Lower leg skin (tissue), 3 donors: ENCODE data around the gene UNKL.
"Not testable (repeated sequence)": the region's sequence is repeated elsewhere in the genome, so short reads cannot be mapped to it uniquely, and the experiment has no call there.

Source experiments
- POLR2A ChIP-seq, 2 donors: fragments of 450-650 bp; IDR thresholded peaks; one replicate each; pipeline ENCODE4 v1.6.1; 2016 to 2017; ENCODE audit warnings: antibody characterized with exemption in 2 of 2, mild to moderate bottlenecking in 1 of 2, moderate library complexity in 1 of 2
- TF ChIP-seq, protein P1 (sequence below), 3 donors: fragments of 450-650 bp; IDR thresholded peaks; one replicate each; pipeline ENCODE4 v1.5.1; 2016; ENCODE audit warnings: antibody characterized with exemption in 3 of 3, mild to moderate bottlenecking in 3 of 3, moderate library complexity in 2 of 3

DNA sequence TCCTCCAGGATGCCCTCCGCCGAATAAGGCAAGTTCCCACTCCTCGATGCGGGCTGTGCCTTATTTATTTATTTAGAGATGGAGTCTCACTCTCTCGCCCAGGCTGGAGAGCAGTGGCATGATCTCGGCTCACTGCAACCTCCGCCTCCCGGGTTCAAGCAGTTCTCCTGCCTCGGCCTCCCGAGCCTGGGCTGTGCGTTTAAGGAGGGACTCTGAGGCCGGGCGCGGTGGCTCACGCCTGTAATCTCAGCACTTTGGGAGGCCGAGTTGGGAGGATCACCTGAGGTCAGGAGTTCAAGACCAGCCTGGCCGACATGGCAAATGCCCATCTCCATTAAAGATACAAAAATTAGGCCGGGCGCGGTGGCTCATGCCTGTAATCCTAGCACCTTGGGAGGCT lies 86.4 kb downstream of the UNKL start:
- not testable (repeated sequence) for TF ChIP-seq POLR2A (IDR thresholded peaks at IDR 0.05)
- TF ChIP-seq, protein P1, sequence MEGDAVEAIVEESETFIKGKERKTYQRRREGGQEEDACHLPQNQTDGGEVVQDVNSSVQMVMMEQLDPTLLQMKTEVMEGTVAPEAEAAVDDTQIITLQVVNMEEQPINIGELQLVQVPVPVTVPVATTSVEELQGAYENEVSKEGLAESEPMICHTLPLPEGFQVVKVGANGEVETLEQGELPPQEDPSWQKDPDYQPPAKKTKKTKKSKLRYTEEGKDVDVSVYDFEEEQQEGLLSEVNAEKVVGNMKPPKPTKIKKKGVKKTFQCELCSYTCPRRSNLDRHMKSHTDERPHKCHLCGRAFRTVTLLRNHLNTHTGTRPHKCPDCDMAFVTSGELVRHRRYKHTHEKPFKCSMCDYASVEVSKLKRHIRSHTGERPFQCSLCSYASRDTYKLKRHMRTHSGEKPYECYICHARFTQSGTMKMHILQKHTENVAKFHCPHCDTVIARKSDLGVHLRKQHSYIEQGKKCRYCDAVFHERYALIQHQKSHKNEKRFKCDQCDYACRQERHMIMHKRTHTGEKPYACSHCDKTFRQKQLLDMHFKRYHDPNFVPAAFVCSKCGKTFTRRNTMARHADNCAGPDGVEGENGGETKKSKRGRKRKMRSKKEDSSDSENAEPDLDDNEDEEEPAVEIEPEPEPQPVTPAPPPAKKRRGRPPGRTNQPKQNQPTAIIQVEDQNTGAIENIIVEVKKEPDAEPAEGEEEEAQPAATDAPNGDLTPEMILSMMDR (IDR thresholded peaks at IDR 0.05) = not testable (repeated sequence)
